GM19452 (cell line): Measurements from ENCODE around the gene COL2A1.

ENCODE experiments used
- ATAC-seq: cut with Tn5 transposase; IDR thresholded peaks from one replicate; pipeline ENCODE4 v1.9.1; 2021; ENCODE audit not compliant: unreplicated experiment

Gene COL2A1

DNA sequence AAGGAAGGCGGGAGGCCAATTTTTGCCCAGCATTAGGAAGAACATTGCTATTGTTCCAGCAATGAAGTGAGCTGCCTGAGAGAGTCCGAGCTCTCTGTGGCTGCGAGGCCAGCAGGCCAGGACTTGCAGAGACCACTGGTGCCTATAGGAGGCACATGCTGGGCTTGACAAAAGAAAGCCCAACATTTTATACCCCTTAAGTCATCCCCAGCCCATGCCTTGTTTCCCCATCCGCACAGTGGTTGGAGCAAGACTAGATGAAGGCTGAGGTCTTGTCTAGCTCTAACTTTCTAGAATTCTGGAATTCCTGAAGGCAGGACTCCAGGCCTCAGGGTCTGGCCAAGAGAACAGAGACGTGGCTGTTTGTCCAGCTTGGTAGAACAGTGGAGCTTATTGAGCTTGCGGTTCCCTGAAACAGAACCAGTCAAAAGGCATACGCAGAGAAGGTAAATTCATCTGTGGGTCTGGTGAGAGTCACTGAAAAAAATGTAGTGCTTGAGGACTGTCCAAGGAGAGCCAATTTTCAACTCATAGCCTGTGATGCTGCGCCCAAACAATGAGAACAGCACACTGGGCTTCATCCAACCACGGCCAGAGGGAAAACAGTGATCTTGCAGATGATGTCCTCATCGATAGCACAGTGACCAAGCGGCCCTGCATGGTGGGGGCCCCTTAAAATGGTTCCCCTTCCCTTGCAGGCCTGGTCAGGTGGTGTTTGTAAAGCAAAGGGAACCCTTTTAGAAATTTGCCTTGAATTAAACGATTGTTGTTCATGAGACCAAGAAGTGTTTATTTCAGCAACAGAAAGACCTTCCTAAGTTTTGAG, 27.1 kb upstream of the COL2A1 start:
- no peak for ATAC-seq

GRCh38 chr12:48030173-48030650, 25.9 kb upstream of the COL2A1 start:
- no peak for ATAC-seq

DNA sequence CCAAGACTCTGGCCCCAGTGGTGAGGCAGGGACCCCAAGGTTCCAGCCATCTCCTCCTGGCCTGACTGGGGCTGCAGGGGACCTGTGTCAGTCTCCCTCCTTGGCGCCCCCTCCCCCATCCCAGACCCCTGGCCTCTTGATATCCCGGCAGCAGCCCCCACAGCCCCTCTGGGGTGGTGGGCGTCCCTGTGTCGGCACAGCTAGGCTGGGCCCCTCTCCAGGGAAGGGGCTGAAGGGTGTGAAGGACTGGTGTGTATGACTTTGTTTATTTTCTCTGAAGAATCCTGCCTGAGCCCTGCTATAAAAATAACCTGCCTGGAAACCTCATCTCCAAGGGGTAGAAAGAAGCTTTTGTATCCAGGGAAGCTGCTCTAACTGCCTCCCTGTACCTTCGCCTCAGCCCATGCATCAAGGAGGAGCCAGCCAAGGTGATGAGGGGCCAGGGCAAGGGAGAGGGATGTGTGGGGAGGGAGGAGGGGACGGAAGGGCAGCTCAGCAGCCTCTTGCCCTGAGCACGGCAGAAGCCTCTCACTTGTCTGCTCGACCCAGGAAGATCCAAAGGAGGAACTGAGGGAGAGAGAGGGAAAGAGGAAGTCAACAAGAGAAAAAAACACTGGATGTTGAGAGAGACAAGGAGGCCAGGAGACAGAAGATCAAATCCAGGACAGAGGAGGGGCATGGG, 25.4 kb upstream of the COL2A1 start:
- no peak for ATAC-seq

DNA sequence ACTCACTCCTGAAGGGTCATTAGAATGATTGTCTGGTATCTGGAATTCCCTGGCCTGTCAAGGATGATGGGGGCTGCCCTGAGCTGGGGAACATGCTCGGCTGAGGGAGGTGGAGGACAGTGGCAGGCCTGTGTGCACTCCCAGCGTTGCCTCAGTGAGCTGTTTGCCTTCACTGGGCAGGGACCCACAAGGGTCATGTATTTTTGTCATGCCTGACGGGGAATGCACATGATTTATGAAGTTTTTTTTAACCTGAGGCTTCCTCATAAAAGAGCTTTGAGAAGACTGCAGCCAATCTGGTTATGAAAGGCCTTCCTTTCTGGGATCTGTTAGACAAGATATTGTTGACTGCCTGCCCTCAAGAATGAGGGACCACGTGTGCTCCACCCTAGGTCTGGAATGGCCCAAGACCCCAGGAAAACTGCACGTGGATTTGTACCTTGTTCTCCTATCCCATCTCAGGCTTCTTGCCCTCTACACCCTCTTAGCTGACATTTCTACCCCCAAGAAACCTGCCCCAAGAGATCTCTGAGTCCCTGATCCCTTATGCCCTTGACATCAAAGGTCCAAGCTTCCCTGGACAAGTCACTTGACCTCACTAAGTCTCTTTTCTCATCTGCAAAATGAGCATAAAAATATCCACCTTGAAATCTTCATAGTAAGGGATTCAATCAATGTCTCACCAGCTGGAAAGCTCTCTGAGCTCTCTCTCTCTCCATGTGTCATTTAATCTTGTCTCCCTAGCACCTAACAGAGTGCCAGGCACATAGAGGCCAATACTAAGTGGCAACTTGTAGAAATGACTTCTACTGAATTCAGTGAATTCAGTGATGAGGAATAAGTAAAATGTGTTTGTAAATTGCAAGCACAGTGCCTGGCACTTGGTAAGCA, 24.5 kb upstream of the COL2A1 start:
- no peak for ATAC-seq

DNA sequence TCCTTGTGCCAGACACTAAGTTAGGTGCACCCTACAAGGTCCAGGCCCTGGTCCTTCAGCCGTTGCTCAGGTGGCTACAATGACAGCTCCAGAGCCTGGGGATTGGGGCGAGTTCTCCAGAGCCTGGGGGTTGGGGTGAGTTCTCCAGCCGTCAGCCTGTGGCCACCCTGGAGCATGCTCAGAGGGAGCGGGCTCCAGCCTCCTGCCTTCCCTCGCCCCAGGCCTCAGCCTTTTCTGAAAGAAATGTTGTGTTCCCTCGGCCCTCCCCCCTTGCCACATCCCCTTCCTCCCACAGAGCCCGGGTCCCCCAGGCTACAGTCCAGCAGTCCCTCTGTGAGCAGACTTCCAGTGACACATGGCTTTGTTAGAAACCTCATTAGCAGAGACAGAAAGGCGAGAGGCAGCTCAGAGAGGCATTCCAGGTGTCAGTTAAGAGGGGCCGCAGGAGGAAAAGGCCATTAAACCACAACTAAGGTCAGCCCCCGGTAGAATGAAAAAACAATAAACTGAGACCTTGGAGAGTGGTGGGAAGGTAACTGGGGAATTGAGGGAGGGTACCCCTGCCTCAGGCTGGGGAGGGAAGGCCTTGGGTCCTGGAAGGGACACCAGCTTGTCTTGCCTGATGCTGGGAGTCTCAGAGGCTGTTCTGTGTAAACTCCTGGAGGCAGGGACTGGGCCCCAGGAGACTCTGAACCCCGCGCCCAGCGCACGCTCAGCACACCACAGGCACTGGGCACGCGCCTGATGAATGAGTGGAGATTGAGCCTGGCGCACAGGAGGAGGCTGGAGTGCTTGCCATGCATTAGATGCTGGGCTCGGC, 23.1 kb upstream of the COL2A1 start:
- ATAC-seq: no peak

DNA sequence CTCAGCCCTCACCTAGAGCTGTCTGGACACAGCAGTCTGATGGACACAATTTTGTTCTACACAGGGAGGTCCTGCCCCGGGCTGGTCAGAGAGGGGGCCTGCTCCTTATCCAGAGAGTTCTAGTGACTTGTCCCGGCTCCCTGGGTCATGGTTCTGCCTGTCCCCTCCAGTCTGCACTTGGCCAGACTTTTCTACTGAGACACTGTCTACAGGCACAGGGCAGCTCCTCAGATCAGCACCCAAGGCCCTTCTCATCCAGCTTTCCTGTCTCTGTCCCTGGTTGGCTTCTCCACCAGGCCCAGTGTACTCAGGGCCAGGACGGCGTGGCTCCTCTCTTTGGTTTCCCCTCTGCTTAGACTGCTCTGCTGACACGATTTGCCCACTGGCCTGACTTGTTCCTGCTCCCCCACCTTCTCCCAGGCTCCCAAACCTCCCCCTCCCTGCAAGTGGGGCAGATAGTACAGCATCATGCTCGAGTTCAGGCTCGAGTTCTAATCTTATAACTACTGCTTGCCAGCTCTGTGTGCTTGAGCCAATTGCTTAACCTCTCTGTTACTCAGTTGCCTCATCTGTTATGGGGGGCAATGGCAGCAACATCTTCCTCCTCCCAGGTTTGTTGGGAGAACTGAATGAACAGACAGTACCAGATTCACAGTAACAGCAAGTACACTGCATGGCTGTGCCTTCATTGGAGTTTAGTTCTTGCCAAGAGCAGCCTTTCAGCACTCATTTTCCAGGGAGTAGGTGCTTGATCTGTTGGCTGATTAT, 22.0 kb upstream of the COL2A1 start:
- no peak for ATAC-seq

DNA sequence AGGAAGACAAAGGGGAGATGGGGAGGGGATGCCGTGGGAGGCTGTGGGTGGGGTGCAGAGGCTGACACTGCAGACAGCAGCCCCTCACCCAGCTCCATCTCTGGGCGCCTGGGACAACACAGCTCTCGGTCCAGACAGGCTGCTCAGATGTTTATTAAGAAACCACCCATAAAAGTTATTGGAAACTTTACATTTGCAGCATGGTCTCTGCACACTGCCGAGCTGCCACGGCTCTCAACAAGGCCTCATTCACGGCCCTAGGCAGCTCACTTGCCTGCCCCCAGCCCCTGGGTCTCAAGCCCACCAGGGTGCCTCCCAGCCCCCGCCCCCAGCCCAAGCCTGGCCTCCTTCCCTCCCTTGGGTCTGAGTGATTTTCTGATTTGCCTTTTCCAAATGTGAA, 21.0 kb upstream of the COL2A1 start:
- ATAC-seq: no peak

- no peak for ATAC-seq
These were observed 20.5 kb upstream of the COL2A1 start for GRCh38 chr12:48024735-48025134.

GRCh38 chr12:48023386-48023785, 19.1 kb upstream of the COL2A1 start:
- ATAC-seq: no peak

- ATAC-seq: no peak
These were observed 18.6 kb upstream of the COL2A1 start for GRCh38 chr12:48022676-48023385.

DNA sequence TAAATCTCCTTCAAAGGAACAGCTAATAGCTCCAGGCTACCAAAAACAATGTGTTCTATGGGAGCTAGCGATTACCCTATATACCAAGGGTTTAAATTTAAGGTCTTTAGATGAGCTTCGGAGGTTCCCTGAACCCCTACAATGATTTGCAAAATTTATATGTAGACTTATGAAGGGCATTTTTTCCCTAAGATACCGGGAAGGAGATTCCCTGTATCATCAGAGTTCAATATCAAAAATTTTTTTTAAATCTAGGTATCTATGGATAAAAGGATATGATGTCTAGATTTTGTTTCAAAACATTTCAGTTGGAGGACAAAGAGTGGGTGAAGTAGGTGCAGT, 17.9 kb upstream of the COL2A1 start:
- no peak for ATAC-seq

- ATAC-seq: no peak
These were observed 17.4 kb upstream of the COL2A1 start for GRCh38 chr12:48021485-48022179.

DNA sequence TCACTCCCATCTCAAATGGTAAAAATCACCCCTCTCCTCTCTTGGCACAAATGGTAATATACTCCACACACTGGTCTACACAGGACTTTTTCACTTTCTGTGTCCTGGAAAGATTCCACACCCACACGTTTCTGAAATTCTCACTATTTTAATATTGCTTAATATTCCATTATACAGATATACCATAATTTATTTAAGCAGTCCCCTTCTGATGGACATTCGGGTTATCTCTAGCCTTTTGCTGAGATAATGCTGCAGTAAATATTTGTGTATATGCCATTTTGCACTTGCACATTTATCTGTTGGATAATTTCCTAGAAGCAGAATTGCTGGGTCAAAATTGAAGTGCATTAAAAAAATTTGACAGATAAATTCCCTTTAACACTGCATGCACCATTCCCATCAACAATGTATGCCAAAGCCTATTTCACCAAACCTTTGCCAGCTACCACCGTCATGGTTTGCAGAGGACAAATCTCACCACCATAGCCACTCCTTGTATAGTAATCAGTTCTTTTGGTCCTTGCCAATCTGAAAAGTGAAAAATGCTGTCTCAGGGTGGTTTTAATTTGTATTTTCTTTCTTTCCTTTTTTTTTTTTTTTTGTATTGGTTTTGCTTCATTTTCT, 15.5 kb upstream of the COL2A1 start:
- ATAC-seq: no peak

DNA sequence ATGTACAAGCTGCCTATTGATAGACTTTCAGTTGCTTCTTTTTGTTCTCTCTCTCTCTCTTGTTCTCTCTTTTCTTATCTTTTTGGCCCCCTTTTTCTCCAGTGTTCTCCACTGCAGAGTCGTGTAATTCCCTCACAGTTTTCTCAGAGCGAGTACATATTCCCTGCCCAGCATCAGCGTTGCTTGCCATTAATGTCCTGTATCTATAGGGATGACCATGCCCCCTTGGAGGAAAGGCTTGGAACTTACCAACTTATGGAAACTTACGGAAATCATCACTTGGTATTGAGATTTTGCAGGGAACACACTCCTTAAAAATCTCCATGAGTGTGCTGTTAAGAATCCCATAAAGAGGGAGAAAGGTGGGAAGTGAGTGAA, 14.3 kb upstream of the COL2A1 start:
- no peak for ATAC-seq

DNA sequence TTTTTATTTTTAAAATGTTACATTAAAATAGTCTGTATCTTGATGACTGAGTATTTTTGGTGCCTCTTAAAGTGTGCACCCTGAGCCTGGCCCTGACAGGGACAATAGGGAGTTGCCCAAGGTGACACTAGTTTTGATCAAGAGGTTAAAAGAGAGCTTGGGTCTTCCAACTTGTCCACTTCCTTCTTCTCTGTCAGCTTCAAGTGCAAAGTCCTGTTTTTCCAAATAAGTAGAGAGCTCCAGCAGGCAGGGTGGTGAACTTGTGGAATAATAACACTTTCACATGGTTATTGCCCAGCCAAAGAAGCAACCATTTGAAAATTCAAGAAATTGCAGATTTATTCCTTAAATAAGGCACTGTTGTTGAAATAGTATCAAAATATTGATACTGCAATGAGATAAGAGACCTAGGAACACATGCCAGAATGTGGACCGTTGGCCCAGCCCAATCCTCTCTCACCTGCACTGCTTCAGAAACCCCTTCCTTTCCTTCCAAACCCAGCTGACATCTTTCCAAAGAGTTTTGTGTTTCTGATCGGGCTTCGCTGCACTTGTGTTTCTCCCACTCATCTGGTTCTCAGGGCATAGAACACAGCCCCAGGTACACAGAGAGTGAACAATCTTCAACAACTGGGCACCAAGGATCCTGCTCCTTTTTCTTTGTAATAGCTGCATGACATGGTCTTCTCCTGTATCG, 13.8 kb upstream of the COL2A1 start:
- no peak for ATAC-seq

GRCh38 chr12:48017496-48017895, 13.2 kb upstream of the COL2A1 start:
- ATAC-seq: no peak

- no peak for ATAC-seq
These were observed 12.2 kb upstream of the COL2A1 start for GRCh38 chr12:48016373-48017020.
